SK-N-MC (cell line): Measurements from ENCODE around the gene CDH22.

ENCODE experiments used
- EZH2 ChIP-seq: fragments of 200-600 bp; sonication (generic); IDR thresholded peaks from one replicate; pipeline ENCODE4 v1.6.1; 2017; ENCODE audit warnings: antibody characterized with exemption
- FOXP2 ChIP-seq: optimal IDR thresholded peaks from 2 replicates; pipeline ENCODE3; 2011; ENCODE audit warnings: mild to moderate bottlenecking, moderate library complexity; ENCODE audit not compliant: insufficient read depth; ENCODE audit errors: extremely low read length, control extremely low read depth
- POLR2AphosphoS5 ChIP-seq: IDR thresholded peaks from 2 replicates; pipeline ENCODE4 v1.6.1; 2012; ENCODE audit warnings: mild to moderate bottlenecking, low read depth, low read length, borderline replicate concordance

DNA sequence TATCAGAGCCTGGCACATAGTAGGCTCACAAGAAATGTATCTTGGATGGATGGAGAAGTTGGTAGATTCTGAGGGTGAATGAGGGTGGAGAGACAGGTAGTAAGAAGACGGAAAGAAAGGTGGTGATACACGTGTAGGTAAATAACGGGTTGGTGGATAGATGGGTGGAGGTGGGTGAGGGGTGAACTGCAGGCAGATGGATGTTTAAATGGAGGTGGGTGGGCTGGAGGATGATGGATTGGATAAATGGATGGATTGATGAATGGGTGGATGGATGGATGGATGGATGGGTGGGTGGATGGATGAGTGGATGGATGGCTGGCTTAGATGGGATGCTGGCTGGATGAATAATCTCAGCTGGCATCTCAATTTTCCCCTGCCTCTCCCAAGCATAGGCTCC lies 9.9 kb downstream of the CDH22 start:
- TF ChIP-seq EZH2 (no peak), POLR2AphosphoS5 (no peak), FOXP2 (no peak)
